ENCODE measurements around the gene INIP. TPM values are rescaled to one million over a fixed set of nuclear protein-coding genes. Genes with fewer than 3 reads are reported as not detected.
"Not testable (repeated sequence)": the region's sequence is repeated elsewhere in the genome, so short reads cannot be mapped to it uniquely, and the experiment has no call there.

The INIP gene
- total RNA-seq, 1 experiment from 2014 or later, result 32.1 TPM

DNA sequence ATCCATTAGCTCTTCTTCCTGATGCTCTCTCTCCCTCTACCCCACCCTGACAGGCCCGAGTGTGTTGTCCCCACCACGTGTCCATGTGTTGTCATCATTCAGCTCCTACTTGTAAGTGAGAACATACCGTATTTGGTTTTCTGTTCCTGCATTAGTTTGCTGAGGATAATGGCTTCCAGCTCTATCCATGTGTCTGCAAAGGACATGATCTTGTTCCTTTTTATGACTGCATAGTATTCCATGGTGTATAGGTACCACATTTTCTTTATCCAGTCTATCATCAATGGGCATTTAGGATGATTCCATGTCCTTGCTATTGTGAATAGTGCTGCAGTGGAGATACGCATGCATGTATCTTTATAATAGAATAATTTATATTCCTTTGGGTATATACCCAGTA is 44.7 kb downstream of the INIP start:
- DNase-seq (ENCODE audit: low read depth), result not testable (repeated sequence)

DNA sequence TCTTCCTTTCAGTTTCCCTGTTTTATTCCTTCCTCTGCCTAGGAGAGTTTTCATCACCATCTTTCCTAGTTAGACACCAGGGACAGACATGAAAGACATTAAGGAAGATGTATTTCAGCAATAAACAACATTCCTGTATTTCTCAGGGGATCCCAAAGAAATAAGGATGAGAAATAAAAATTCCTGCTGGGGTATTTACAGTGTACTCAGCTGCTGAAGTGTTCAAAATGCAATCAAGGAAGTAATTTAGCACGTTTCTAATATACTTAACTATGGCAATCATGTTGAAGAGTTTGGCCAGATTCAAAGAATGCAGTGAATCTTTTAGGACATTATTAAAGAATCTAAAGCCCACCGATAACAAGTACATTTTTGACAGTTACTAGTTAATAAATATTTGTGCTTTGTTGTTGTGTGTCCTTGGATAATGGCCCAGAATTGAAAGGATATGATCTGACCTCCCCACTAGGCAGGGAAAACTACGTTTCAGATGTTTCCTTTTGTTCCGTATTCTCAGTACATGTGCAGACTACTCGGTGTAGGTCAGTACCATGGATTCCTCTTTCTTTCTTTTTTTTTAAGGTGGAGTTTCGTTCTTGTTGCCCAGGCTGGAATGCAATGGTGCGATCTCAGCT is 46.8 kb downstream of the INIP start:
- DNase-seq (ENCODE audit: low read depth), result no peak

DNA sequence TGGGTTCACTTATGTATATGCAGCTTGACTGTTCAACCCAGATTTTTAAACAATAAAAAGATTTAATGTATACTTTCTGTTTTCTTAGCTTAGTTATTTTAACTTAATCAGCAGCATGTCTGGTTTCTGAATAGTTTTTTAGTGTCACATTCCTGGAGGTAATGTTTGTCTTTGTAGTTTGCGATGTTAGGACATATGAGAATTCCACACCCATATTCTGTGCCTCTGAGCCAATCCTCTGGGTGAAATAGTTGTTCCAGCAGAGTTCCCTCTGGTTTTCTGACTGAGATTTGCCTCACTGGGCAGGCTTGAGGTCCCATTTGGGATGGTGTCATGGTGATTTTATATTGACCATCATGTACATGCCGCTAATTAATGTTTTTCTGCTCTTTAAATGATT is 48.6 kb downstream of the INIP start:
- no peak for DNase-seq (ENCODE audit: low read depth)

DNA sequence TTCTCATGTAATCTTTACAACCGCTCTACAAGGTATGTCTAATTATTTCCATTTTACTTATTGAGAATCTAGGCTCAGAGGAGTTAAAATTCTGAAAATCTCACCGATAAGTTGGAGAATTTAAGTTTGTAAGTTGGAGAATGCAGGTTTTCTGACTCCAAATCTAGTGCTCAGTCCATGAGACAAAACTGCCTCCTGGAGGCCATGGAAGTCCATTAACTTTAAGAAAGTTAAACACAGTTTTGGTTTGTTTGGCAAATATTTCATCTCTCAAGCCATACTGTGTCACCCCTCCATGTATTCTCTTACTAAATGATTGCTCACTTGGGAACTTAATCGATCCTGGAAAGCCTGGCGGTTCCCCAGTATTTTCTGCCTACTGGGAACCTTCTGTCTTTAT is 52.6 kb downstream of the INIP start:
- peak; percentile 9 for DNase-seq (ENCODE audit: low read depth)

DNA sequence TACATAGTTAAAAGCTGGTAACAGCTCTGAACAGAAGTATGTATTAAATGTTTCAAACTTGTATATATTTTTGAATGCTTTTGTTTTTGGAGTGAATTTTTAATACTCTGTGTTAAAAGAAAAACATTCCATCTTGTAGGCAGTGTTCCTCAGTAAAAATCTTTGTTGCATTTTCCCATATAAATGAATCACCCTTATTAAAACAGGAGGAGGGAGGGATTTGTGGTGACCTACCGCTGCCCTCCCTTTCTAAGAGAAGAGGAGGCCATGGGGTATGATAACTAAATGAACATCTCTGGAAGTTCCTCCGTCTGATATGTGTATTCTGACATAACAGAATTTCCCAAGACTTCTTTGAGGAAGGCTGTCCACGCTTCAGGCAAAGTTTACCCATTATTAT is 53.4 kb downstream of the INIP start:
- DNase-seq (ENCODE audit: low read depth), result no peak

DNA sequence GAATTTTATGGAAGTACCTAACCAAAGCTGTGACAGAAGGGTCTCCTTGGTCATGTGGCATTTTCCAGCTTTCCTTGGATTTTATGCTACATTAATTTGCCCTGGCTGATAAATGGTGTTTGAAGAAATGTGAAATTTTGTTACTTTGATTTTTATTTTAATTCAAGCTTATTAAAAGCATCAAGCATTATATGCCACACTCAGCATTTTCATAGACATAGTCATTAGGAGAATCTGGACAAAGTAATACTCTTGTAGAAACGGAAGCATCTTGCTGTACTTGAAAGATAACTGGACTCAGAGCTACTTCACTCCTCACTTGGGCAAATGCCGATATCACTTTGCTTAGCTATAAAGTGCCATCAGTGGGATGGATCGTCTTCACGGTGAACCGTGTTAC is 54.2 kb downstream of the INIP start:
- no peak for DNase-seq (ENCODE audit: low read depth)

DNA sequence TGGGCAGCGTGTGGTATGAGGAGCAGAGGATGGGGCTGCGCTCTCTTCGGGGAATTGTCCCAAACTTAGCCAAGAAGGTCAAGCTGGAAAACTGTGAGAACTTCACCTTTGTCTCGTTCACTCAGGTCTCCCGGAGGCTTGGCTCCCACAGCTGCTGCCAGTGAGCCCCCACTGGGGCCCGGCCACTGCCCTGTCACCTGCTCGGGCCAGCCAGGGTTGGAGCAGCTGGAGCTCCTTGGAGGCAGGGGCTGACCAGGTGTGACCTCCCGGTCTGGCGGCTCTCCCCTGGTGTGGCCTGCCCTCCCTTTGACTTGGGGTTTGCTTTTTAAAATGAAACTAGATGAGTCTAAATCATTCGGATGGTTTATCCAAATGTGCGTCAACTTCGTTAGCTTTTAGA is 58.0 kb downstream of the INIP start:
- no peak for DNase-seq (ENCODE audit: low read depth)

DNA sequence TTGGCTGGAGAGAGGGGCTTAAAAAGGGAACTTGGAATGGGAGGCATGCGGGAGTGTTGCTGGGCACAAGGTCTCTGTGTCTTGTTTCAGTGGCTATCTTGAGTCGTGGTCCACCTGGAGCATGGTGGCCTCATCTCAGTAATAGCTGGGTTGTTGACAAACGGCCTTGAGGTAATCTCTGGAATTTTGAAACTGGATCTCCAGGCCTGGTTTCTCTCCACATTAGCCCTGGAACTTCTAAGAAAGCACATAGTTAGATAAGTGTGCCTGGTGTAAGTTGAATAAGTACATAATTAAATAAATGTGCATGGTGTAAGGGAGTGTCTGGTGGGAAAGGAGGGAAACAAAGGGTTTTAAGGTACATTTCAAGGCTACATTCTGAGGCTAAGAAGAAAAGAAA is 62.2 kb downstream of the INIP start:
- DNase-seq (ENCODE audit: low read depth), result no peak

DNA sequence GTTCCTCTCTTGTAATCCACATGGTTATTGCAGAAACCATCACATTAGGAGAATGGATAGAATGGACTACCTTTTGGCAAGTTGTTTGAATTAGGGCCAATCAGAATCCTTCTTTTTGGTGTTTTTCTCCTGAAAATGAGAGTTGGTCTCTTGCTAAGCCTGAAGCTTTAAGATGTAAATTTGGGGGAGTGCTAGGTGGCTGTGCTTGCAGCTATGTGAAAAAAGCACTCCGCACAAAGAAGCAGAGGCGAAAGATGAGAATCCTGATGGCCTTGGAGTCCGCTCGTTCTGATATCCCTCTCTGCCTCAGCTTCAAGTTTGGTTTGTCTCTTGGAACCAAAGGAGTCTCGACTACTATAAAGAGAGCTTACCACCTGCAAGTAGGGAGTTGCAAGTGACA is 63.6 kb downstream of the INIP start:
- DNase-seq (ENCODE audit: low read depth), result no peak

DNA sequence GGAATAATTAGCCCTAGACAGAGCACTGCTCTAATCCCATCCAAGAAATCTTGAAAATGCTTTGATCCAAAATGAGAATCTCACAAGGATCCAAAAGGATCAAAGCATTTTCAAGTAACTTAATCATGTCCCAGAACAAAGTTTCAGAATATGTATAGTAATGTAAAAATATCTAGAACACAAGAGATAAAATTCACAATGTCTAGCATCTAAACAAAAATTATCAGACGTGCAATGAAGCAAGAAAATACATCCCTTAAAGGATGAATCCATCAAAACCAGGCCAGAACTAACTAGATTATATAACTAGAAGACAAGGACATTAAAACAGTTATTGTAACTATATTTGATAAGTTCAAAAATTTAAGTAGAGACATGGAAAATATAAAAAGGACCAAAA is 69.3 kb downstream of the INIP start:
- no peak for DNase-seq (ENCODE audit: low read depth)

DNA sequence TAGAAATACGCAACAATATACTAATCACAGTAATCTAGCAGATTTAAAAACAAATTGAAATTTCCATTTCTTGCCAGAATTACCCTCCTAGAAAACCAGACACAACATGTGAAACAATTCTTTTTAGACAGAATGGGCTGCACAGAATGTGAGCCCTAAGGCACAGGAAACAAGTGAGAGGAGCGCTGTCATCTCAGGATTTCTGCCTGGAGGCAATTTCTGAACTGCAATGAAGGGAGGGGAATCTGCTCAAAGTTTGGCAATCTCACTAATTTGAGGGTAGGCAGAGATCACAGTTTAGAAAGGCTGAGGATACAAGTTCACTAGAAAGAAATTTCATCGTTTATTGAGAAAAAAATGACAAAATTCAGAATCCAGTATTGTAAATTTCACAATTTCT is 70.3 kb downstream of the INIP start:
- no peak for DNase-seq (ENCODE audit: low read depth)

DNA sequence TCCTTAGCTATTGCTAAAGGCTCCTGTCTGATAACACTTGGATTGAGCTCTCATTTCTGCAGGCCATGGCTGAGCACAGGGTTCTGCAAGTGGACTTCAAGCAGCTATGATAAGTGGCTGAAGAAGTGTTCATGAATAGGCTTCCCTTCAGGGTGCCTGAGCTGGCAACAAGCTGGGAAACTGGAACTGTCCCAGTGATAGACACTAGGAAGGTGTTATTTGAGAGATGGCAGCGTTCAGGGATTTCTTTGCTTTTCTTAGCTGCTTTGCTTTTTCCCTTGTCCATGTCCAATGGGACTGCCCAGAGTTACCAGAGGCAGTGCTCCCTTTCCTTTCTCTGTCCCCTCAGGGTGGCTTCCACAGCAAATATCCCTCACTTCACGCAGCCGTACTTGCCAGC is 75.8 kb downstream of the INIP start:
- no peak for DNase-seq (ENCODE audit: low read depth)

DNA sequence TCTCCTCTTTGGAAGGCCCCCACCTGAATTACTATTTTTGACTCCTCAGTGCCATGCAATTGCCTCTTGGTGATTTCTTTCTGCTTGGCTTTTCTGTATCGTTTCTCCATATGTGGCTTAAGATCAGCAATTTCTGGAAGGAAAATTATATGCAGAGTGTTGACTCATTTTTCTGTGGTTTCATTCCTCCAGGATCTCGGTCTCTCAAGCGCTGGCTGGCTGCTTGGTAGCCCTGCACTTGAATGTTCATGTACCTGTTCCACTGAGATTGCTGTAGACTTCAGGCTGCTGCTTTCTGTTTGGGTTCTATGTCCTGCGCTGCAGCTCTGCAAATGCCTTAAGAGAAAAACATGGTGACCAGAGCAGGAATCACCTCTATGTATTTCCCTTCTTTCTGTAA is 77.6 kb downstream of the INIP start:
- no peak for DNase-seq (ENCODE audit: low read depth)

Other genes starting within 250 kb of the INIP start
- 0.71 and 1.4 TPM in 2 replicates for gene KIAA1958, start 231.3 kb downstream of the INIP start, total RNA-seq (2014; rRNA removed)
- gene SNX30, start 32.6 kb upstream of the INIP start, total RNA-seq (2014; rRNA removed), result 6.8 and 7.9 TPM in 2 replicates
- not detected in 2 replicates for gene SLC46A2, start 172.8 kb upstream of the INIP start, total RNA-seq (2014; rRNA removed)

Measured in LHCN-M2 (cell line).